ENCODE data around the gene CDX2. TPM values are rescaled to one million over a fixed set of nuclear protein-coding genes. Genes with fewer than 3 reads are reported as not detected.
"Not testable (repeated sequence)": the region's sequence is repeated elsewhere in the genome, so short reads cannot be mapped to it uniquely, and the experiment has no call there.

The CDX2 gene
- not detected for polyA plus RNA-seq (2012; ENCODE audit: missing spikeins)

GRCh38 chr13:27969082-27969865, at the start of gene CDX2:
TSS of gene CDX2 (minus strand) at chr13:27969315. CDS start at chr13:27969006, 309 bp downstream.
- FAIRE-seq (no peak), DNase-seq (ENCODE audit: insufficient read length) (no peak)
- TF ChIP-seq POLR2A (IDR thresholded peaks at IDR 0.05; ENCODE audit: low read depth, low read length) (no peak), POLR2AphosphoS5 (IDR thresholded peaks at IDR 0.05; ENCODE audit: low read depth, low read length) (no peak), TAF1 (IDR thresholded peaks at IDR 0.05; ENCODE audit: borderline replicate concordance, low read depth, low read length) (no peak)

GRCh38 chr13:28014301-28014700, 45.2 kb upstream of the CDX2 start:
- DNase-seq (ENCODE audit: insufficient read length) (no peak), FAIRE-seq (no peak)
- TF ChIP-seq TAF1 (IDR thresholded peaks at IDR 0.05; ENCODE audit: borderline replicate concordance, low read depth, low read length), result no peak
- TF ChIP-seq POLR2A (IDR thresholded peaks at IDR 0.05; ENCODE audit: low read depth, low read length), result no peak
- no peak for TF ChIP-seq POLR2AphosphoS5 (IDR thresholded peaks at IDR 0.05; ENCODE audit: low read depth, low read length)

GRCh38 chr13:28013482-28013881, 44.4 kb upstream of the CDX2 start:
- no peak for DNase-seq (ENCODE audit: insufficient read length)
- FAIRE-seq, result no peak
- TF ChIP-seq POLR2AphosphoS5 (IDR thresholded peaks at IDR 0.05; ENCODE audit: low read depth, low read length), result no peak
- no peak for TF ChIP-seq POLR2A (IDR thresholded peaks at IDR 0.05; ENCODE audit: low read depth, low read length)
- no peak for TF ChIP-seq TAF1 (IDR thresholded peaks at IDR 0.05; ENCODE audit: borderline replicate concordance, low read depth, low read length)

GRCh38 chr13:28012896-28013295, 43.8 kb upstream of the CDX2 start:
- FAIRE-seq, result peak; percentile 51
- no peak for DNase-seq (ENCODE audit: insufficient read length)
- TF ChIP-seq TAF1 (IDR thresholded peaks at IDR 0.05; ENCODE audit: borderline replicate concordance, low read depth, low read length) (no peak), POLR2A (IDR thresholded peaks at IDR 0.05; ENCODE audit: low read depth, low read length) (no peak), POLR2AphosphoS5 (IDR thresholded peaks at IDR 0.05; ENCODE audit: low read depth, low read length) (no peak)

GRCh38 chr13:28012383-28012782, 43.3 kb upstream of the CDX2 start:
- TF ChIP-seq POLR2AphosphoS5 (IDR thresholded peaks at IDR 0.05; ENCODE audit: low read depth, low read length) (no peak), TAF1 (IDR thresholded peaks at IDR 0.05; ENCODE audit: borderline replicate concordance, low read depth, low read length) (no peak)
- no peak for DNase-seq (ENCODE audit: insufficient read length)
- FAIRE-seq, result no peak

- TF ChIP-seq POLR2AphosphoS5 (IDR thresholded peaks at IDR 0.05; ENCODE audit: low read depth, low read length) (no peak), POLR2A (IDR thresholded peaks at IDR 0.05; ENCODE audit: low read depth, low read length) (no peak), TAF1 (IDR thresholded peaks at IDR 0.05; ENCODE audit: borderline replicate concordance, low read depth, low read length) (no peak)
- FAIRE-seq (no peak), DNase-seq (ENCODE audit: insufficient read length) (no peak)
Measured at GRCh38 chr13:28010046-28010445, 40.9 kb upstream of the CDX2 start.

- not testable (repeated sequence) for DNase-seq (ENCODE audit: insufficient read length)
Measured at GRCh38 chr13:28005016-28005415, 35.9 kb upstream of the CDX2 start.

GRCh38 chr13:28002886-28003698, 34.0 kb upstream of the CDX2 start:
- TF ChIP-seq TAF1 (IDR thresholded peaks at IDR 0.05; ENCODE audit: borderline replicate concordance, low read depth, low read length), result no peak
- DNase-seq (ENCODE audit: insufficient read length) (no peak), FAIRE-seq (no peak)

More at GRCh38 chr13:28005016-28005415, 35.9 kb upstream of the CDX2 start:
- not testable (repeated sequence) for FAIRE-seq

GRCh38 chr13:28001837-28002473, 32.8 kb upstream of the CDX2 start:
- TF ChIP-seq POLR2AphosphoS5 (IDR thresholded peaks at IDR 0.05; ENCODE audit: low read depth, low read length) (no peak), TAF1 (IDR thresholded peaks at IDR 0.05; ENCODE audit: borderline replicate concordance, low read depth, low read length) (no peak), POLR2A (IDR thresholded peaks at IDR 0.05; ENCODE audit: low read depth, low read length) (no peak)
- FAIRE-seq (no peak), DNase-seq (ENCODE audit: insufficient read length) (no peak)

- no peak for FAIRE-seq
- TF ChIP-seq POLR2A (IDR thresholded peaks at IDR 0.05; ENCODE audit: low read depth, low read length) (no peak), TAF1 (IDR thresholded peaks at IDR 0.05; ENCODE audit: borderline replicate concordance, low read depth, low read length) (no peak), POLR2AphosphoS5 (IDR thresholded peaks at IDR 0.05; ENCODE audit: low read depth, low read length) (no peak)
- DNase-seq (ENCODE audit: insufficient read length), result no peak
Measured at GRCh38 chr13:28001049-28001448, 31.9 kb upstream of the CDX2 start.

GRCh38 chr13:28000567-28000966, 31.5 kb upstream of the CDX2 start:
- no peak for DNase-seq (ENCODE audit: insufficient read length)
- TF ChIP-seq POLR2A (IDR thresholded peaks at IDR 0.05; ENCODE audit: low read depth, low read length) (no peak), TAF1 (IDR thresholded peaks at IDR 0.05; ENCODE audit: borderline replicate concordance, low read depth, low read length) (no peak), POLR2AphosphoS5 (IDR thresholded peaks at IDR 0.05; ENCODE audit: low read depth, low read length) (no peak)
- no peak for FAIRE-seq
